ENCODE data around the gene ZNF780B.
A peak's percentile ranks its signal among the peaks of the same experiment; 100 is the strongest.
"Not testable (repeated sequence)": the region's sequence is repeated elsewhere in the genome, so short reads cannot be mapped to it uniquely, and the experiment has no call there.

The ZNF780B gene

GRCh38 chr19:40038047-40038446 is 18.0 kb downstream of the ZNF780B start:
- DNase-seq (ENCODE audit: low spot score): not testable (repeated sequence)

- no peak for DNase-seq (ENCODE audit: low spot score)
These were observed 20.0 kb downstream of the ZNF780B start for GRCh38 chr19:40035996-40036395.

- no peak for DNase-seq (ENCODE audit: low spot score)
These were observed 22.0 kb downstream of the ZNF780B start for GRCh38 chr19:40033989-40034560.

GRCh38 chr19:40026597-40026970 is 29.4 kb downstream of the ZNF780B start:
- no peak for DNase-seq (ENCODE audit: low spot score)

GRCh38 chr19:40025938-40026596 is 30.0 kb downstream of the ZNF780B start:
- DNase-seq (ENCODE audit: low spot score): no peak

- no peak for DNase-seq (ENCODE audit: low spot score)
These were observed 32.1 kb downstream of the ZNF780B start for GRCh38 chr19:40023969-40024368.

GRCh38 chr19:40013991-40014390 is 42.0 kb downstream of the ZNF780B start:
- no peak for DNase-seq (ENCODE audit: low spot score)

- DNase-seq (ENCODE audit: low spot score): no peak
These were observed 46.4 kb downstream of the ZNF780B start for GRCh38 chr19:40009674-40010073.

- DNase-seq (ENCODE audit: low spot score): peak; percentile 11
These were observed 49.7 kb downstream of the ZNF780B start for GRCh38 chr19:40006273-40006691.

GRCh38 chr19:40005691-40006272 is 50.2 kb downstream of the ZNF780B start:
- DNase-seq (ENCODE audit: low spot score): no peak

- DNase-seq (ENCODE audit: low spot score): no peak
These were observed 57.5 kb downstream of the ZNF780B start for GRCh38 chr19:39998501-39998900.

GRCh38 chr19:39997638-39998216 is 58.3 kb downstream of the ZNF780B start:
- peak; percentile 16 for DNase-seq (ENCODE audit: low spot score)

GRCh38 chr19:39996811-39997637 is 59.0 kb downstream of the ZNF780B start, which contains the start of gene ZNF546:
Gene ZNF546, plus strand, starts transcription at chr19:39997060. Its CDS starts 1,267 bp downstream, at chr19:39998327.
- DNase-seq (ENCODE audit: low spot score): peak; percentile 94

- peak; percentile 45 for DNase-seq (ENCODE audit: low spot score)
These were observed 59.7 kb downstream of the ZNF780B start for GRCh38 chr19:39996218-39996810.

- DNase-seq (ENCODE audit: low spot score): no peak
These were observed 60.2 kb downstream of the ZNF780B start for GRCh38 chr19:39995794-39996193.

GRCh38 chr19:39994361-39994760 is 61.7 kb downstream of the ZNF780B start:
- no peak for DNase-seq (ENCODE audit: low spot score)

GRCh38 chr19:39993605-39994004 is 62.4 kb downstream of the ZNF780B start:
- no peak for DNase-seq (ENCODE audit: low spot score)

GRCh38 chr19:39987596-39987995 is 68.4 kb downstream of the ZNF780B start:
- DNase-seq (ENCODE audit: low spot score): no peak

- DNase-seq (ENCODE audit: low spot score): no peak
These were observed 68.9 kb downstream of the ZNF780B start for GRCh38 chr19:39987167-39987566.

GRCh38 chr19:39986643-39987042 is 69.4 kb downstream of the ZNF780B start:
- DNase-seq (ENCODE audit: low spot score): no peak

GRCh38 chr19:39983695-39984300 is 72.2 kb downstream of the ZNF780B start:
- no peak for DNase-seq (ENCODE audit: low spot score)
